Esophagus muscularis mucosa (tissue), 4 donors: ENCODE data around the gene FAM193A. TPM values are rescaled to one million over a fixed set of nuclear protein-coding genes. Genes with fewer than 3 reads are reported as not detected.

Source experiments
- DNase-seq: peaks from one replicate; pipeline ENCODE4 v3.0.0-alpha.2; 2017; ENCODE audit errors: extremely low spot score
- H3K27ac ChIP-seq, 4 donors: fragments of 200-600 bp; sonication (generic); replicated peaks in 1 of 4; 1 replicate in 3 of 4; 2 replicates in 1 of 4; pipeline ENCODE4 v1.5.1; 2016 to 2019; ENCODE audit warnings: mild to moderate bottlenecking in 1 of 4
- H3K27me3 ChIP-seq, 4 donors: fragments of 200-600 bp; sonication (generic); one replicate each; pipeline versions ENCODE4 v1.5.1 to v1.6.0; 2016 to 2019
- H3K36me3 ChIP-seq, 4 donors: fragments of 200-600 bp; sonication (generic); one replicate each; pipeline ENCODE4 v1.5.1; 2016 to 2019
- H3K4me1 ChIP-seq, 4 donors: fragments of 200-600 bp; sonication (generic); one replicate each; pipeline ENCODE4 v1.5.1; 2016 to 2019
- H3K4me3 ChIP-seq, 4 donors: fragments of 200-600 bp; sonication (generic); 1 replicate in 2 of 4; 2 replicates in 2 of 4; pipeline ENCODE4 v1.5.1; 2016 to 2019; ENCODE audit warnings: mild to moderate bottlenecking in 4 of 4, moderate library complexity in 1 of 4
- H3K9me3 ChIP-seq, 4 donors: fragments of 200-600 bp; sonication (generic); 1 replicate in 3 of 4; 2 replicates in 1 of 4; pipeline ENCODE4 v1.5.1; 2016 to 2019
- EP300 ChIP-seq: sonication (generic); formaldehyde crosslinking; IDR thresholded peaks from one replicate; pipeline ENCODE4 v1.6.1; 2017; ENCODE audit warnings: antibody characterized with exemption
- POLR2A ChIP-seq: fragments of 450-650 bp; IDR thresholded peaks from one replicate; pipeline ENCODE4 v1.6.1; 2017; ENCODE audit warnings: antibody characterized with exemption, moderate library complexity, mild to moderate bottlenecking, low read depth
- POLR2AphosphoS5 ChIP-seq, 2 donors: sonication (generic); formaldehyde crosslinking; IDR thresholded peaks; one replicate each; pipeline ENCODE4 v1.6.1; 2017; ENCODE audit warnings: antibody characterized with exemption in 2 of 2
- WGBS: methylation state at CpG from one replicate; pipeline ENCODE4 v1.1.5; 2018; 5-methylcytosine and 5-hydroxymethylcytosine counted together
- intact Hi-C: fragments of 100-400 bp; cut with DNase I; formaldehyde crosslinking; loops from one replicate; pipeline ENCODE4 v1.15.1; 2023
- total RNA-seq, 4 donors: library from RNA; depleted of rRNA; stranded (reverse); fragments of >200 nt; gene quantifications; one replicate each; pipeline versions ENCODE4 v1.1.0 to v1.2.1, GENCODE V29; 2016
- TF ChIP-seq, protein P1 (sequence below), 3 experiments: fragments of 200-600 bp in 2 of 3; fragments of 450-650 bp in 1 of 3; sonication (generic) in 2 of 3; IDR thresholded peaks; one replicate each; pipeline ENCODE4 v1.5.1; 2017 to 2019; ENCODE audit warnings: antibody characterized with exemption in 3 of 3, mild to moderate bottlenecking in 2 of 3, moderate library complexity in 1 of 3

The FAM193A gene
- total RNA-seq, 4 donors from 2014 or later = 20.0 to 30.6 (median 24.6) TPM

DNA sequence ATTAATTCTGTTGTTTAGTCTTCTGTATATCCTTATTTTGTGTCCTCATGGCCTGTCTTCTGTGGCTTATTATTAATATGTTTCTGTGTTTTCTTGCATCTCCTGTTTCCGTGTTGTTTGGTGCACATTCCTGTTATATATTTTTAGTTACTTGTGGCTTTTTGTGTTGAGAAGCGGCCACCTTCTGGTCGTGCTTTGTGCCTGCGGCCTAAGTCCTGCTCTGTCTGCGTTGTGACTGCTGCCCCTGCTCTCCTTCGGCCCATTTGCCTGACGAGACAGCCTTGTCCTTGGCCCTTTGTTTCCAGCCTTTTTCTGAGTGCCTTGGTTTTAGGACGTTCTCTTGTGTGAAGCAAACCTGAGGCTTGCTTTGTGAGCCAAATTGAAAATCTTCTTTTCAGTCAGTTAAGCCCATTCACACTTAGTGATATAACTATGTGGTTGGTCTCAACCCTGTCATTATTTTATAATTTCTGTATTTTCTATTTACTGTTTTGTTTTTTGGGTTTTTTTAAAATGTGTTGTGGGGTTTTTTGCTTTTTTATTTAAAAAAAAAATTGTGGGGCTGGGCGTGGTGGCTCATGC, 175.9 kb downstream of the FAM193A start:
- H3K4me3 ChIP-seq = no peak overlapping the region
- TF ChIP-seq POLR2A = no peak
- no peak for TF ChIP-seq POLR2AphosphoS5 (IDR thresholded peaks at IDR 0.05)
- TF ChIP-seq, protein P1, sequence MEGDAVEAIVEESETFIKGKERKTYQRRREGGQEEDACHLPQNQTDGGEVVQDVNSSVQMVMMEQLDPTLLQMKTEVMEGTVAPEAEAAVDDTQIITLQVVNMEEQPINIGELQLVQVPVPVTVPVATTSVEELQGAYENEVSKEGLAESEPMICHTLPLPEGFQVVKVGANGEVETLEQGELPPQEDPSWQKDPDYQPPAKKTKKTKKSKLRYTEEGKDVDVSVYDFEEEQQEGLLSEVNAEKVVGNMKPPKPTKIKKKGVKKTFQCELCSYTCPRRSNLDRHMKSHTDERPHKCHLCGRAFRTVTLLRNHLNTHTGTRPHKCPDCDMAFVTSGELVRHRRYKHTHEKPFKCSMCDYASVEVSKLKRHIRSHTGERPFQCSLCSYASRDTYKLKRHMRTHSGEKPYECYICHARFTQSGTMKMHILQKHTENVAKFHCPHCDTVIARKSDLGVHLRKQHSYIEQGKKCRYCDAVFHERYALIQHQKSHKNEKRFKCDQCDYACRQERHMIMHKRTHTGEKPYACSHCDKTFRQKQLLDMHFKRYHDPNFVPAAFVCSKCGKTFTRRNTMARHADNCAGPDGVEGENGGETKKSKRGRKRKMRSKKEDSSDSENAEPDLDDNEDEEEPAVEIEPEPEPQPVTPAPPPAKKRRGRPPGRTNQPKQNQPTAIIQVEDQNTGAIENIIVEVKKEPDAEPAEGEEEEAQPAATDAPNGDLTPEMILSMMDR (IDR thresholded peaks at IDR 0.05) = no peak
- no peak for TF ChIP-seq EP300
- H3K27me3 ChIP-seq = no peaks in the 10 kb centered on the region
- no peaks in the 10 kb centered on the region for H3K9me3 ChIP-seq
- H3K36me3 ChIP-seq = peaks cover 18 to 42% (median 32%) of the 10 kb centered on the region in 4 donors
- WGBS = 90% methylated on average over 9 of the region's 9 CpGs
- DNase-seq = no peak
- H3K4me1 ChIP-seq = peaks cover 20 to 29% (median 24%) of the 10 kb centered on the region in 4 donors
- intact Hi-C loops = no loop called here
- no peak overlapping the region for H3K27ac ChIP-seq

DNA sequence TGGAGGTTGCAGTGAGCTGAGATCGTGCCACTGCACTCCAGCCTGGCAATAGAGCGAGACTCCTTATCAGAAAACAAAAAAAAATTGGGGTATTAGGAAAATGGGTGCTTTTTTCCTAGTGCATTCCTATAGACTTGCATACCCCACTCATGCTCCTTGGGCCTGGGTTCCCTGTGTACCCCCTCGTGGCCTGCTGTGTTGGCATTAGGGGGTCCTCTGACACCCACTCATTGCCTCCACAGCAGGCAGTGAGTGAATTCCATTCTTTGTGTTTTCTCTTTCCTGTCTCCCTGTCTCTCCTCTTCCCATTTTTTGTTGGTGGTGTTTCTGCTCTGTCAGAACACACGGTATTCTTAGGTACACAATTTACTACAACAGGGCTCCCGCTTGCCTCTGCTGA, 176.9 kb downstream of the FAM193A start:
- H3K4me3 ChIP-seq = no peak overlapping the region
- peak overlapping the region in 3 of 4 donors; percentile 7 to 31 (median 9) for H3K27ac ChIP-seq
- peaks cover 15 to 40% (median 27%) of the 10 kb centered on the region in 4 donors for H3K36me3 ChIP-seq
- H3K4me1 ChIP-seq = peaks cover 20 to 29% (median 24%) of the 10 kb centered on the region in 4 donors
- no peak for TF ChIP-seq POLR2AphosphoS5 (IDR thresholded peaks at IDR 0.05)
- TF ChIP-seq, protein P1 (IDR thresholded peaks at IDR 0.05) = no peak
- TF ChIP-seq EP300 = no peak
- no peak for TF ChIP-seq POLR2A
- no peaks in the 10 kb centered on the region for H3K9me3 ChIP-seq
- WGBS = 91% methylated on average over 5 of the region's 5 CpGs
- H3K27me3 ChIP-seq = no peaks in the 10 kb centered on the region
- no peak for DNase-seq
- intact Hi-C loops = no loop called here

DNA sequence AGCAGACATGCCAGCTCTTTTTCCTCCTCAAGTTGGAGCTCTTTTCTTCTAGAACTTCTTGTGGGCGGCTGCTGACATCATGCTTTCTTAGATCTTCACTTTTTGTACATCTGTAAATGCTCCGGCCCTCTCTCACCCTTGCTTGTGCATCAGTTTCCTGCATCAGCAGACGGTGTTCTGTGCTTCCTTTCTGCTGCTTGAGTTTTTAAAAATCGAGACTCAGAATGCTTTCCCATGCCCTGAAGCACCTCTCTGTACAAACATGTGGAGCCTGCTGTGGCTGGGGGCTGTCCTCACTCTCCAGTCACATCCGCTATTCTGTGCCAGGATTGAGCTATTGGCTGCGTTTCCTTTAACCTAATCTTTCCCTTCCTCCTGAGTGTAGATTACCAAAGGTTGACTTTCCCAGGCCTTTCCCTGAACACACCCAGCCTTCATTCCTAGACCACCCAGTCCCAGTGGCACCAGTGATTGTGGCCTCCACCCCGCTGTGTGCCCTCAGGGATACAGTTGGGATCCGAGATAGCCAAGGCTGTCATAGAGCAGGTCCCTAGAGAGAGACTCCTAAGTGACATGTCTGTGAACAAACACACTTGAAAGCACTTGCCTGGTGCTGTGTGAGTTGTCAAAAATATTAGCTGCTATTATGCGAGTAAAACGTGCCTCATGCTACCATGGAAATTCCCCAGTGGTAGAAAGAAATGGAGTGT, 177.8 kb downstream of the FAM193A start:
- WGBS = 44% methylated on average over 10 of the region's 10 CpGs
- TF ChIP-seq, protein P1 (IDR thresholded peaks at IDR 0.05) = no peak
- TF ChIP-seq EP300 (no peak), POLR2AphosphoS5 (IDR thresholded peaks at IDR 0.05) (no peak)
- Histone ChIP-seq H3K4me1 (peaks cover 20 to 29% (median 24%) of the 10 kb centered on the region in 4 donors), H3K27me3 (no peaks in the 10 kb centered on the region), H3K27ac (peak overlapping the region; percentile 12 to 50 (median 36)), H3K9me3 (no peaks in the 10 kb centered on the region), H3K4me3 (no peak overlapping the region), H3K36me3 (peaks cover 17 to 41% (median 29%) of the 10 kb centered on the region in 4 donors)
- intact Hi-C loops = no loop called here
- DNase-seq = no peak

DNA sequence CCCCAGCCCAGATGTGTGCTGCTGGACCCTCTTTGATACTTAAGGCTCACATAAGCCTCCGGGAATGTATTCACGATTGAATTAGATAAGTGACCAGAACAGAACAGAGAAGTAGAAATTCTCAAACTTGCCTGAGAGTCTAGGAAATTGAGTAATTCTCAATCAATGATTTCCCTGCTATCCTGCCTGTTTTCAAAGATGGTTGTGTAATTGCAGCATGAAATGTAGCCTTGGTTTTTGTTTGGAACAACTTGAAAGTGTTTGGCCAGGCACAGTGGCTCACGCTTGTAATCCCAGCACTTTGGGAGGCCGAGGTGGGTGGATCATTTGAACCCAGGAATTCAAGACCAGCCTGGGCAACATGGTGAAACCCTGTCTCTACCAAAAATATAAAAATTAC, 178.5 kb downstream of the FAM193A start:
- Histone ChIP-seq H3K27ac (peak overlapping the region in 3 of 4 donors; percentile 24 to 50 (median 49)), H3K4me1 (peaks cover 20 to 29% (median 24%) of the 10 kb centered on the region in 4 donors), H3K27me3 (no peaks in the 10 kb centered on the region), H3K4me3 (no peak overlapping the region), H3K9me3 (no peaks in the 10 kb centered on the region), H3K36me3 (peaks cover 19 to 48% (median 35%) of the 10 kb centered on the region in 4 donors)
- no peak for DNase-seq
- intact Hi-C loops = no loop called here
- TF ChIP-seq POLR2AphosphoS5 (IDR thresholded peaks at IDR 0.05) (no peak), POLR2A (no peak), EP300 (no peak)
- TF ChIP-seq, protein P1 (IDR thresholded peaks at IDR 0.05) = no peak
- 78% methylated on average over 4 of the region's 4 CpGs for WGBS
